ENCODE measurements around the gene PSMB5.

GRCh38 chr14:23071921-23072539, 37.3 kb upstream of the PSMB5 start:
- no peak for TF ChIP-seq CTCF (IDR thresholded peaks at IDR 0.05)
- no peak for TF ChIP-seq POLR2A (IDR thresholded peaks at IDR 0.05)
